HEK293 (cell line): ENCODE measurements around the gene HLA-A.
"Not testable (repeated sequence)": the region's sequence is repeated elsewhere in the genome, so short reads cannot be mapped to it uniquely, and the experiment has no call there.

Source experiments
- CTCF ChIA-PET: fragments of 350-600 bp; formaldehyde crosslinking; extraction: SDS; loops from one replicate; lab custom pipeline; 2021; ENCODE audit warnings: antibody characterized with exemption; lab: Yijun Ruan, JAX
- POLR2A ChIA-PET: fragments of 300-600 bp; formaldehyde crosslinking; extraction: SDS; loops from one replicate; lab custom pipeline; 2020; ENCODE audit warnings: antibody characterized with exemption, inconsistent platforms; lab: Yijun Ruan, JAX
- H3K27ac ChIP-seq: fragments of 200-500 bp; sonication (Bioruptor generic); 2 replicates; pipeline ENCODE4 v1.5.1; 2014; ENCODE audit warnings: low read depth, low read length, control low read depth, inconsistent platforms; ENCODE audit errors: extremely low read depth
- H3K36me3 ChIP-seq, 2 experiments: fragments of 200-500 bp in 1 of 2; sonication (Bioruptor generic) in 1 of 2; 1 replicate in 1 of 2; 2 replicates in 1 of 2; pipeline ENCODE4 v1.5.1; 2014 to 2017; ENCODE audit warnings: inconsistent platforms in 2 of 2, low read length in 2 of 2; ENCODE audit not compliant: control insufficient read depth in 2 of 2, insufficient read depth in 1 of 2
- H3K4me1 ChIP-seq: fragments of 200-500 bp; sonication (Bioruptor generic); 2 replicates; pipeline ENCODE4 v1.5.1; 2014; ENCODE audit warnings: mild to moderate bottlenecking, low read length, inconsistent platforms; ENCODE audit not compliant: control insufficient read depth, insufficient read depth
- H3K4me3 ChIP-seq: 2 replicates; pipeline ENCODE4 v1.5.1; 2011; ENCODE audit warnings: low read depth, mild to moderate bottlenecking, control low read depth, low read length, moderate library complexity
- H3K9me3 ChIP-seq: fragments of 200-500 bp; sonication (Bioruptor generic); 2 replicates; pipeline ENCODE4 v1.5.1; 2014; ENCODE audit warnings: low read depth, low read length, inconsistent platforms; ENCODE audit not compliant: control insufficient read depth, insufficient read depth
- IKZF3 ChIP-seq: fragments of 450-650 bp; IDR thresholded peaks from 2 replicates; pipeline ENCODE4 v1.5.0; 2018; ENCODE audit warnings: missing biosample characterization, mild to moderate bottlenecking, missing genetic modification characterization, moderate library complexity
- KLF1 ChIP-seq: fragments of 450-650 bp; formaldehyde crosslinking; IDR thresholded peaks from 2 replicates; pipeline ENCODE4 v1.5.1; 2016; ENCODE audit warnings: missing biosample characterization, missing genetic modification characterization
- KLF8 ChIP-seq: fragments of 450-650 bp; formaldehyde crosslinking; IDR thresholded peaks from 2 replicates; pipeline ENCODE4 v1.5.1; 2016; ENCODE audit warnings: missing biosample characterization, missing genetic modification characterization
- PRDM1 ChIP-seq: fragments of 450-650 bp; formaldehyde crosslinking; IDR thresholded peaks from 2 replicates; pipeline ENCODE4; 2016; ENCODE audit warnings: missing biosample characterization, missing genetic modification characterization
- SP2 ChIP-seq: fragments of 450-650 bp; formaldehyde crosslinking; IDR thresholded peaks from 2 replicates; pipeline ENCODE4 v1.5.1; 2016; ENCODE audit warnings: missing biosample characterization, missing genetic modification characterization
- SP7 ChIP-seq: fragments of 450-650 bp; formaldehyde crosslinking; IDR thresholded peaks from 2 replicates; pipeline ENCODE4 v1.5.1; 2016; ENCODE audit warnings: missing biosample characterization, missing genetic modification characterization
- ZBTB20 ChIP-seq: fragments of 450-650 bp; formaldehyde crosslinking; IDR thresholded peaks from 2 replicates; pipeline ENCODE4 v1.5.1; 2016; ENCODE audit warnings: missing biosample characterization, missing genetic modification characterization
- ZBTB48 ChIP-seq: fragments of 450-650 bp; formaldehyde crosslinking; IDR thresholded peaks from 2 replicates; pipeline ENCODE4 v1.5.1; 2016; ENCODE audit warnings: missing biosample characterization, missing genetic modification characterization
- ZFP37 ChIP-seq: fragments of 450-650 bp; formaldehyde crosslinking; IDR thresholded peaks from 2 replicates; pipeline ENCODE4 v1.5.1; 2016; ENCODE audit warnings: missing biosample characterization, missing genetic modification characterization
- ZIC2 ChIP-seq: fragments of 450-650 bp; formaldehyde crosslinking; IDR thresholded peaks from 2 replicates; pipeline ENCODE4 v1.5.1; 2016; ENCODE audit warnings: missing biosample characterization, missing genetic modification characterization
- ZNF146 ChIP-seq: fragments of 450-650 bp; formaldehyde crosslinking; IDR thresholded peaks from 2 replicates; pipeline ENCODE4 v1.5.1; 2016; ENCODE audit warnings: missing biosample characterization, missing genetic modification characterization
- ZNF2 ChIP-seq: fragments of 450-650 bp; formaldehyde crosslinking; IDR thresholded peaks from 2 replicates; pipeline ENCODE4 v1.5.1; 2016; ENCODE audit warnings: missing biosample characterization, missing genetic modification characterization
- ZNF202 ChIP-seq: fragments of 450-650 bp; formaldehyde crosslinking; IDR thresholded peaks from 2 replicates; pipeline ENCODE4 v1.5.1; 2016; ENCODE audit warnings: missing biosample characterization, missing genetic modification characterization, borderline replicate concordance
- ZNF239 ChIP-seq: fragments of 450-650 bp; formaldehyde crosslinking; IDR thresholded peaks from 2 replicates; pipeline ENCODE4 v1.5.1; 2016; ENCODE audit warnings: missing biosample characterization, missing genetic modification characterization
- ZNF391 ChIP-seq: fragments of 450-650 bp; formaldehyde crosslinking; IDR thresholded peaks from 2 replicates; pipeline ENCODE4 v1.5.1; 2016; ENCODE audit warnings: low read depth, missing biosample characterization, missing genetic modification characterization, borderline replicate concordance
- ZNF521 ChIP-seq: fragments of 450-650 bp; formaldehyde crosslinking; IDR thresholded peaks from 2 replicates; pipeline ENCODE4 v1.5.1; 2017; ENCODE audit warnings: missing biosample characterization, mild to moderate bottlenecking, missing genetic modification characterization
- ZNF571 ChIP-seq: fragments of 450-650 bp; formaldehyde crosslinking; IDR thresholded peaks from 2 replicates; pipeline ENCODE4 v1.5.0; 2017; ENCODE audit warnings: missing biosample characterization, missing genetic modification characterization
- ZNF596 ChIP-seq: fragments of 450-650 bp; IDR thresholded peaks from 2 replicates; pipeline ENCODE4 v1.5.0; 2018; ENCODE audit warnings: missing biosample characterization, mild to moderate bottlenecking, missing genetic modification characterization, moderate library complexity
- ZNF626 ChIP-seq: fragments of 450-650 bp; sonication (Bioruptor Pico); formaldehyde crosslinking; IDR thresholded peaks from 2 replicates; pipeline ENCODE4 v1.5.1; 2018; ENCODE audit warnings: missing biosample characterization, missing genetic modification characterization, inconsistent platforms
- ZNF843 ChIP-seq: fragments of 450-650 bp; formaldehyde crosslinking; IDR thresholded peaks from 2 replicates; pipeline ENCODE4 v1.5.1; 2016; ENCODE audit warnings: missing biosample characterization, missing genetic modification characterization
- ZXDB ChIP-seq: fragments of 450-650 bp; formaldehyde crosslinking; IDR thresholded peaks from 2 replicates; pipeline ENCODE4 v1.5.1; 2016; ENCODE audit warnings: missing biosample characterization, missing genetic modification characterization
- TF ChIP-seq, protein P1 (sequence below): fragments of 450-650 bp; formaldehyde crosslinking; IDR thresholded peaks from 2 replicates; pipeline ENCODE4 v1.5.1; 2016; ENCODE audit warnings: missing biosample characterization, missing genetic modification characterization
- TF ChIP-seq, protein P2 (sequence below): fragments of 450-650 bp; IDR thresholded peaks from 2 replicates; pipeline ENCODE4 v1.5.1; 2018; ENCODE audit warnings: missing biosample characterization, missing genetic modification characterization
- TF ChIP-seq, protein P3 (sequence below): fragments of 450-650 bp; formaldehyde crosslinking; IDR thresholded peaks from 2 replicates; pipeline ENCODE4 v1.5.1; 2016; ENCODE audit warnings: missing biosample characterization, missing genetic modification characterization
- TF ChIP-seq, protein P4 (sequence below): sonication (generic); formaldehyde crosslinking; IDR thresholded peaks from 2 replicates; pipeline ENCODE4 v1.8.1; 2022; ENCODE audit warnings: mild to moderate bottlenecking, moderate library complexity, missing genetic modification reagents
- TF ChIP-seq, protein P5 (sequence below): fragments of 450-650 bp; formaldehyde crosslinking; IDR thresholded peaks from 2 replicates; pipeline ENCODE4 v1.5.1; 2016; ENCODE audit warnings: missing biosample characterization, missing genetic modification characterization

HLA-A gene

DNA sequence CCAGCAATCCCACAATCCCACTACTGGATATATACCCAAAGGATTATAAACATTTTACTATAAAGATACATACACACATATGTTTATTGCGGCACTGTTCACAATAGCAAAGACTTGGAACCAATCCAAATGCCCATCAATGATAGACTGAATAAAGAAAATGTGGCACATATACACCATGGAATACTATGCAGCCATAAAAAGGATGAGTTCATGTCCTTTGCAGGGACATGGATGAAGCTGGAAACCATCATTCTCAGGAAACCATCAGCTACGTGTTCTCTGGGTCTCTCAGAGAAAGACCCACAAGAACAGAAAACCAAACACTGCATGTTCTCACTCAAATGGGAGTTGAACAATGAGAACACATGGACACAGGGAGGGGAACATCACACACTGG is 21.4 kb downstream of the HLA-A start:
- H3K9me3 ChIP-seq, result not testable (repeated sequence)
- H3K4me1 ChIP-seq, result peaks cover 30% of the 10 kb centered on the region
- peak; percentile 90 for TF ChIP-seq ZNF146 (tag by site-specific recombination)
- TF ChIP-seq, protein P1, sequence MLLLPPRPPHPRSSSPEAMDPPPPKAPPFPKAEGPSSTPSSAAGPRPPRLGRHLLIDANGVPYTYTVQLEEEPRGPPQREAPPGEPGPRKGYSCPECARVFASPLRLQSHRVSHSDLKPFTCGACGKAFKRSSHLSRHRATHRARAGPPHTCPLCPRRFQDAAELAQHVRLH, result peak; percentile 63; the same call in 1 of the 2 replicates
- TF ChIP-seq, all 188 proteins: peak for 2; not testable (repeated sequence) for 186
- CTCF ChIA-PET, result interaction anchor here (2.3 kb wide), 1 partner anchor 49 kb away, joined by 6 read pairs; no protein-coding TSS in a partner anchor
- H3K27ac ChIP-seq, H3K36me3 ChIP-seq, H3K4me3 ChIP-seq: not testable (repeated sequence)
- POLR2A ChIA-PET, result interaction anchor here (1.2 to 1.4 kb wide), 2 partner anchors 8 to 13 kb away, joined by 3 to 7 read pairs; no protein-coding TSS in a partner anchor

DNA sequence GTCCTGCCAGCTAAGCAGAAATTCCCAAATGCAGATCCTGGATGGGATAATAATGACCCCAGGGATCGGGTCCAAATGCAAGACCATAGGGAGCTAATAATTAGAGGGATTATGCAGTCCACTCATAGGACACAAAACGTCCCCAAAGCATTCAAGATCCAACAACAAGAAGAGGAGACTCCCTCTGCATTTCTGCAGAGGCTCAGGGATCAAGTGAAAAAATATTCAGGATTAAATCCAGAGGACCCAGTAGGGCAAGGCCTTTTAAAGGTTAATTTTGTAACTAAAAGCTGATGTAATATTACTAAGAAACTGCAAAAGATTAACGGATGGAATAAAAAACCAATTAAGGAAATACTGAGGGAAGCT is 22.2 kb downstream of the HLA-A start:
- H3K36me3 ChIP-seq, result no peaks in the 10 kb centered on the region
- TF ChIP-seq ZFP37 (tag by site-specific recombination) (no peak), IKZF3 (tag by site-specific recombination) (no peak), ZBTB48 (tag by site-specific recombination) (peak; percentile 50)
- TF ChIP-seq, protein P2, sequence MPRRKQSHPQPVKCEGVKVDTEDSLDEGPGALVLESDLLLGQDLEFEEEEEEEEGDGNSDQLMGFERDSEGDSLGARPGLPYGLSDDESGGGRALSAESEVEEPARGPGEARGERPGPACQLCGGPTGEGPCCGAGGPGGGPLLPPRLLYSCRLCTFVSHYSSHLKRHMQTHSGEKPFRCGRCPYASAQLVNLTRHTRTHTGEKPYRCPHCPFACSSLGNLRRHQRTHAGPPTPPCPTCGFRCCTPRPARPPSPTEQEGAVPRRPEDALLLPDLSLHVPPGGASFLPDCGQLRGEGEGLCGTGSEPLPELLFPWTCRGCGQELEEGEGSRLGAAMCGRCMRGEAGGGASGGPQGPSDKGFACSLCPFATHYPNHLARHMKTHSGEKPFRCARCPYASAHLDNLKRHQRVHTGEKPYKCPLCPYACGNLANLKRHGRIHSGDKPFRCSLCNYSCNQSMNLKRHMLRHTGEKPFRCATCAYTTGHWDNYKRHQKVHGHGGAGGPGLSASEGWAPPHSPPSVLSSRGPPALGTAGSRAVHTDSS (tag by site-specific recombination), result no peak
- TF ChIP-seq, protein P3, sequence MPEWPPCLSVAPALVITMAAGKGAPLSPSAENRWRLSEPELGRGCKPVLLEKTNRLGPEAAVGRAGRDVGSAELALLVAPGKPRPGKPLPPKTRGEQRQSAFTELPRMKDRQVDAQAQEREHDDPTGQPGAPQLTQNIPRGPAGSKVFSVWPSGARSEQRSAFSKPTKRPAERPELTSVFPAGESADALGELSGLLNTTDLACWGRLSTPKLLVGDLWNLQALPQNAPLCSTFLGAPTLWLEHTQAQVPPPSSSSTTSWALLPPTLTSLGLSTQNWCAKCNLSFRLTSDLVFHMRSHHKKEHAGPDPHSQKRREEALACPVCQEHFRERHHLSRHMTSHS, result no peak
- TF ChIP-seq, all 188 proteins: peak for 1
- Histone ChIP-seq H3K4me1 (peaks cover 30% of the 10 kb centered on the region), H3K27ac (peak overlapping the region; percentile 59; the same call in 1 of the 2 replicates), H3K9me3 (no peaks in the 10 kb centered on the region), H3K4me3 (no peak overlapping the region)
- CTCF ChIA-PET, result interaction anchor here (0.7 to 2.3 kb wide), 7 partner anchors 9 to 1005 kb away, joined by 3 to 6 read pairs (median 4); no protein-coding TSS in a partner anchor
- POLR2A ChIA-PET, result interaction anchor here (0.6 to 1.4 kb wide), 4 partner anchors 9 to 336 kb away, joined by 3 to 7 read pairs (median 3); no protein-coding TSS in a partner anchor

DNA sequence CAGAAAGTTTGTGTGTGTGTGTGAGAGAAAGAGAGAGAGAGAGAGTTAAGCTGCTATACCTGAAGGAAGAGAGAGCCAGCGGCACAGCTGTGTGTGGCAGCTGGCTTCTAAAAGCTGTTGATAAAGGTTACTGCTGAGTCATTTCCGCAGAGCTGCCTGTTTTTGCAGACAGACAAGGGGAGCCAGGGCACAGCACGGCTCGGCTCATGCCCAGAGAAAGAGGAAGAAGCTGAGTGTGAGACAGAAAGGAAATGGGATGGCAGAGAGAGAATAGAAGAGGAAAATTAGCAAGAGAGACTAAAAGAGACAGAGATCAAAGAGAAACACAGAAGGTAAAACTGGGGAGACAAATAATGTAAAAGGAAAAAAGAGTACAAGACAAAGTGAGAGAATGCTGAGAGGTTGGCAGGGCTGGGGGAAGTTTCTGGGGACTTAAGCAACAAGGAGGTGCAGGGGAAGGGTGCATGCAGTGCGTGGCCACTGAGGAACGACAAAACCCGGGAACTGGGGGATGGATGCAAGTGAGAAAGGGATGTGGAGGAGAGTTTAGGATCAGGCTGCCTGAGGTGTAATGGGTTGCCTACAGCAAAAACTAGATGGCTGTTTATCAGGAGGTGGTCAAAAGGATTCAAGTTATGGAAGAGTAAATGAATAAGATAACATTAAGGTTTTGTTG is 22.7 kb downstream of the HLA-A start:
- Histone ChIP-seq H3K9me3 (no peaks in the 10 kb centered on the region), H3K4me1 (peaks cover 30% of the 10 kb centered on the region), H3K4me3 (no peak overlapping the region; the same call in 1 of the 2 replicates), H3K27ac (peak overlapping the region; percentile 59; the same call in 1 of the 2 replicates), H3K36me3 (no peaks in the 10 kb centered on the region)
- ChIA-PET CTCF (interaction anchor here (0.6 to 2.3 kb wide), 8 partner anchors 10 to 1006 kb away, joined by 3 to 6 read pairs (median 4); no protein-coding TSS in a partner anchor), POLR2A (interaction anchor here (0.6 to 1.4 kb wide), 5 partner anchors 10 to 337 kb away, joined by 3 to 7 read pairs (median 3); no protein-coding TSS in a partner anchor)
- TF ChIP-seq SP7 (tag by site-specific recombination), result peak; percentile 64
- no peak for TF ChIP-seq SP2 (tag by site-specific recombination)
- peak; percentile 26; the same call in 1 of the 2 replicates for TF ChIP-seq ZBTB20 (tag by site-specific recombination)
- TF ChIP-seq ZXDB (tag by site-specific recombination), result 0 out of 2 replicates have a peak, but pooled peaks have one; percentile 25
- peak; percentile 53; the same call in 1 of the 2 replicates for TF ChIP-seq ZNF2 (tag by site-specific recombination)
- TF ChIP-seq, protein P4, sequence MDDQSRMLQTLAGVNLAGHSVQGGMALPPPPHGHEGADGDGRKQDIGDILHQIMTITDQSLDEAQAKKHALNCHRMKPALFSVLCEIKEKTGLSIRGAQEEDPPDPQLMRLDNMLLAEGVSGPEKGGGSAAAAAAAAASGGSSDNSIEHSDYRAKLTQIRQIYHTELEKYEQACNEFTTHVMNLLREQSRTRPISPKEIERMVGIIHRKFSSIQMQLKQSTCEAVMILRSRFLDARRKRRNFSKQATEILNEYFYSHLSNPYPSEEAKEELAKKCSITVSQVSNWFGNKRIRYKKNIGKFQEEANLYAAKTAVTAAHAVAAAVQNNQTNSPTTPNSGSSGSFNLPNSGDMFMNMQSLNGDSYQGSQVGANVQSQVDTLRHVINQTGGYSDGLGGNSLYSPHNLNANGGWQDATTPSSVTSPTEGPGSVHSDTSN (CRISPR knock-in tag), result no peak
- TF ChIP-seq, protein P5, sequence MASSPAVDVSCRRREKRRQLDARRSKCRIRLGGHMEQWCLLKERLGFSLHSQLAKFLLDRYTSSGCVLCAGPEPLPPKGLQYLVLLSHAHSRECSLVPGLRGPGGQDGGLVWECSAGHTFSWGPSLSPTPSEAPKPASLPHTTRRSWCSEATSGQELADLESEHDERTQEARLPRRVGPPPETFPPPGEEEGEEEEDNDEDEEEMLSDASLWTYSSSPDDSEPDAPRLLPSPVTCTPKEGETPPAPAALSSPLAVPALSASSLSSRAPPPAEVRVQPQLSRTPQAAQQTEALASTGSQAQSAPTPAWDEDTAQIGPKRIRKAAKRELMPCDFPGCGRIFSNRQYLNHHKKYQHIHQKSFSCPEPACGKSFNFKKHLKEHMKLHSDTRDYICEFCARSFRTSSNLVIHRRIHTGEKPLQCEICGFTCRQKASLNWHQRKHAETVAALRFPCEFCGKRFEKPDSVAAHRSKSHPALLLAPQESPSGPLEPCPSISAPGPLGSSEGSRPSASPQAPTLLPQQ (tag by site-specific recombination), result peak; percentile 53; the same call in 1 of the 2 replicates
- no peak for TF ChIP-seq KLF1
- TF ChIP-seq ZNF571 (tag by site-specific recombination), result no peak
- peak; percentile 96 for TF ChIP-seq PRDM1 (tag by site-specific recombination)
- no peak for TF ChIP-seq ZNF202
- TF ChIP-seq KLF8, result 0 out of 2 replicates have a peak, but pooled peaks have one; percentile 14
- peak; percentile 16; the same call in 1 of the 2 replicates for TF ChIP-seq ZNF391 (tag by site-specific recombination)
- peak; percentile 41; the same call in 1 of the 2 replicates for TF ChIP-seq ZIC2 (tag by site-specific recombination)
- no peak for TF ChIP-seq ZNF626
- peak; percentile 53; the same call in 1 of the 2 replicates for TF ChIP-seq ZNF843 (tag by site-specific recombination)
- no peak for TF ChIP-seq ZNF521 (tag by site-specific recombination)
- peak; percentile 69 for TF ChIP-seq ZNF596
- TF ChIP-seq ZNF239 (tag by site-specific recombination), result no peak
